ENCODE data around the gene LAGE3.

DNA sequence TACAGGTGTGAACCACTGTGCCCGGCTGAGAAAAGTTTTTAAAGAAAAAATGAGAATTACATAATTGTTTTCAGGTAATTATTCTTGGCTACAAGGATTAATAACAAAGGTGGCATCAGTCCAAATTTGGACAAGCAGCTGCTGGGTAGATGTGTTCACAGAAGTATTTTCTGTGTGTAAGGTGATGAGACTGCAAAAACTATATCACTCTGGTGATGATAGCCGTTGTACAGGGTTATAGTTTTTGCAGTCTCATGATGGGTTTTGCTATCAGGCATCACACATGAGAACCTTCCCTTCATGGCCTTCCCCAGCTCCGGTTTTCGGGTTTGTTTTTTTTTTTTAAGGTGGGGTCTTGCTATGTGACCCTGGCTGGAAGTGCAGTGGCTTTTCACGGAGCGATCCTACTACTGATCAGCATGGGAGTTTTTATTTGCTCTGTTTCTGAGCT lies 16.4 kb upstream of the LAGE3 start:
- TF ChIP-seq POLR2AphosphoS5 (IDR thresholded peaks at IDR 0.05) (no peak), EP300 (IDR thresholded peaks at IDR 0.05) (no peak)

Data from suprapubic skin (tissue), 4 donors.